IMR-90 (cell line): ENCODE data around the gene PLD2. TPM values are rescaled to one million over a fixed set of nuclear protein-coding genes. Genes with fewer than 3 reads are reported as not detected.

Experiments used
- ATAC-seq: fragments of 200-7000 bp; cut with Tn5 transposase; 2 replicates; pipeline ENCODE4 v1.9.1; 2020; ENCODE audit warnings: low read depth, mild to moderate bottlenecking, moderate library complexity
- BruUV-seq: library from RNA; stranded (reverse); fragments of 400-500 nt; replicated peaks from 2 replicates; lab custom pipeline; 2021; lab: Mats Ljungman, UMichigan
- CTCF ChIA-PET: fragments of 300-600 bp; formaldehyde crosslinking; extraction: SDS; loops from one replicate; lab custom pipeline; 2021; ENCODE audit warnings: antibody characterized with exemption; lab: Yijun Ruan, JAX
- POLR2A ChIA-PET: fragments of 300-600 bp; sonication (Branson Sonifier 250); formaldehyde crosslinking; loops from one replicate; lab custom pipeline; 2022; ENCODE audit warnings: antibody characterized with exemption; ENCODE audit not compliant: unreplicated experiment; lab: Charles Lee
- DNase-seq: peaks from one replicate; pipeline ENCODE4 v3.0.0; 2013
- H2AFZ ChIP-seq: replicated peaks from 2 replicates; pipeline ENCODE3; 2013; ENCODE audit warnings: low read length, mild to moderate bottlenecking; ENCODE audit not compliant: poor library complexity
- H2AK5ac ChIP-seq: 2 replicates; pipeline ENCODE4 v1.6.1; 2013; ENCODE audit warnings: low read depth, low read length, inconsistent platforms
- H2AK9ac ChIP-seq: replicated peaks from 2 replicates; pipeline ENCODE3; 2013; ENCODE audit warnings: mild to moderate bottlenecking, low read depth, low read length, moderate library complexity; ENCODE audit not compliant: poor library complexity
- H2BK120ac ChIP-seq: 2 replicates; pipeline ENCODE4 v1.6.1; 2013; ENCODE audit warnings: low read depth, low read length, inconsistent platforms
- H2BK15ac ChIP-seq: 3 replicates; pipeline ENCODE4 v1.6.1; 2013; ENCODE audit warnings: low read depth, low read length, inconsistent platforms
- H2BK20ac ChIP-seq: 2 replicates; pipeline ENCODE4 v1.6.1; 2013; ENCODE audit warnings: low read depth, mild to moderate bottlenecking, inconsistent platforms, low read length, moderate library complexity
- H2BK5ac ChIP-seq: 2 replicates; pipeline ENCODE4 v1.6.1; 2013; ENCODE audit warnings: mild to moderate bottlenecking, low read depth, low read length, inconsistent platforms; ENCODE audit not compliant: poor library complexity, severe bottlenecking
- H3K14ac ChIP-seq: replicated peaks from 2 replicates; pipeline ENCODE4 v1.6.1; 2013; ENCODE audit warnings: low read depth, low read length, inconsistent platforms
- H3K18ac ChIP-seq: 2 replicates; pipeline ENCODE4 v1.6.1; 2013; ENCODE audit warnings: low read depth, low read length, control low read depth
- H3K23ac ChIP-seq: 2 replicates; pipeline ENCODE4 v1.6.1; 2013; ENCODE audit warnings: low read depth, low read length, inconsistent platforms
- H3K27ac ChIP-seq: 2 replicates; pipeline ENCODE4 v1.5.1; 2013; ENCODE audit warnings: mild to moderate bottlenecking, control low read depth, low read length; ENCODE audit not compliant: insufficient read depth
- H3K27me3 ChIP-seq: 2 replicates; pipeline ENCODE4 v1.6.1; 2013; ENCODE audit warnings: low read length; ENCODE audit not compliant: control insufficient read depth, insufficient read depth
- H3K36me3 ChIP-seq: 2 replicates; pipeline ENCODE4 v1.6.1; 2013; ENCODE audit warnings: low read length, mixed read lengths; ENCODE audit not compliant: control insufficient read depth, insufficient read depth
- H3K4ac ChIP-seq: 2 replicates; pipeline ENCODE4 v1.6.1; 2013; ENCODE audit warnings: low read depth, low read length, inconsistent platforms
- H3K4me1 ChIP-seq: 2 replicates; pipeline ENCODE4 v1.6.1; 2013; ENCODE audit warnings: low read length, mixed read lengths; ENCODE audit not compliant: control insufficient read depth, insufficient read depth
- H3K4me2 ChIP-seq: 2 replicates; pipeline ENCODE4 v1.6.1; 2013; ENCODE audit warnings: low read depth, mild to moderate bottlenecking, control low read depth, low read length, moderate library complexity
- H3K4me3 ChIP-seq: 2 replicates; pipeline ENCODE4 v1.5.1; 2013; ENCODE audit warnings: low read depth, mild to moderate bottlenecking, control low read depth, low read length, moderate library complexity; ENCODE audit not compliant: insufficient read depth
- H3K56ac ChIP-seq: 2 replicates; pipeline ENCODE4 v1.6.1; 2013; ENCODE audit warnings: low read length, inconsistent platforms; ENCODE audit not compliant: insufficient read depth; ENCODE audit errors: extremely low read depth
- H3K79me1 ChIP-seq, 2 experiments: 2 replicates each; pipeline ENCODE4 v1.6.1; 2013; ENCODE audit warnings: low read length in 2 of 2, inconsistent platforms in 1 of 2, low read depth in 1 of 2
- H3K9ac ChIP-seq: 2 replicates; pipeline ENCODE4 v1.6.1; 2013; ENCODE audit warnings: low read depth, low read length, control low read depth
- H3K9me1 ChIP-seq: 2 replicates; pipeline ENCODE4 v1.6.1; 2013; ENCODE audit warnings: low read length, inconsistent platforms; ENCODE audit not compliant: insufficient read depth
- H3K9me3 ChIP-seq: 2 replicates; pipeline ENCODE4 v1.6.1; 2013; ENCODE audit warnings: low read length; ENCODE audit not compliant: control insufficient read depth, insufficient read depth
- H4K20me1 ChIP-seq: 2 replicates; pipeline ENCODE4 v1.6.1; 2013; ENCODE audit warnings: low read length, inconsistent platforms; ENCODE audit not compliant: insufficient read depth
- H4K5ac ChIP-seq: 2 replicates; pipeline ENCODE4 v1.6.1; 2013; ENCODE audit warnings: mild to moderate bottlenecking, low read depth, low read length, control low read depth
- H4K8ac ChIP-seq, 2 experiments: 2 replicates each; pipeline ENCODE4 v1.6.1; 2013; ENCODE audit warnings: low read depth in 2 of 2, low read length in 2 of 2, control low read depth in 1 of 2, inconsistent platforms in 1 of 2
- H4K91ac ChIP-seq: 2 replicates; pipeline ENCODE4 v1.6.1; 2013; ENCODE audit warnings: low read depth, low read length, inconsistent platforms; ENCODE audit not compliant: insufficient read depth
- CEBPB ChIP-seq: IDR thresholded peaks from 2 replicates; pipeline ENCODE4 v1.6.1; 2012; ENCODE audit warnings: low read depth, low read length, improper control_type of control experiment
- MAZ ChIP-seq: IDR thresholded peaks from 2 replicates; pipeline ENCODE4 v1.6.1; 2012; ENCODE audit warnings: low read depth, mild to moderate bottlenecking, low read length, improper control_type of control experiment, moderate library complexity, borderline replicate concordance
- POLR2A ChIP-seq: IDR thresholded peaks from 2 replicates; pipeline ENCODE4 v1.6.1; 2012; ENCODE audit warnings: mild to moderate bottlenecking, low read depth, low read length
- SMC3 ChIP-seq: fragments of 150-350 bp; IDR thresholded peaks from 2 replicates; pipeline ENCODE4 v1.6.1; 2016; ENCODE audit warnings: low read depth, mild to moderate bottlenecking, antibody characterized with exemption, low read length, moderate library complexity
- WGBS, 2 experiments: methylation state at CpG; one replicate each; pipeline versions ENCODE4 v1.1.5 to v1.1.7; 2013; ENCODE audit warnings: missing lambda C conversion rate in 2 of 2; ENCODE audit not compliant: insufficient read length in 1 of 2; ENCODE audit errors: extremely low coverage in 2 of 2; 5-methylcytosine and 5-hydroxymethylcytosine counted together
- dilution Hi-C: fragments of 300-500 bp; cut with HindIII; formaldehyde crosslinking; loops from one replicate; pipeline ENCODE4 v1.14.3; 2018; ENCODE audit warnings: low sequenced_read_pairs; ENCODE audit not compliant: unreplicated experiment
- in situ Hi-C: fragments of 300-500 bp; cut with MboI; formaldehyde crosslinking; loops from 3 replicates; pipeline ENCODE4 v1.14.3; 2019; ENCODE audit warnings: low sequenced_read_pairs, inconsistent platforms, mixed read lengths
- intact Hi-C: fragments of 100-400 bp; cut with micrococcal nuclease; formaldehyde crosslinking; loops from 2 replicates; pipeline ENCODE4 v1.10.0; 2022
- polyA plus RNA-seq, 3 experiments: library from polyadenylated mRNA; depleted of rRNA; stranded (reverse); fragments of >200 nt; gene quantifications; 2 replicates each; pipeline ENCODE4 v1.2.3, GENCODE V29; 2012; ENCODE audit warnings: low replicate concordance in 1 of 3
- total RNA-seq: library from RNA; depleted of rRNA; stranded (reverse); fragments of >200 nt; gene quantifications from 2 replicates; pipeline ENCODE4 v1.2.3, GENCODE V29; 2012

The PLD2 gene
- total and polyA plus RNA-seq, 2 of the 4 experiments (the other 2 are of a cell fraction), result 12.5 to 28.0 TPM

- Histone ChIP-seq H2AFZ (no peak overlapping the region), H4K8ac (no peak overlapping the region), H4K91ac (no peak overlapping the region), H3K27ac (no peak overlapping the region), H4K5ac (no peak overlapping the region), H2AK5ac (no peak overlapping the region), H3K4me3 (no peak overlapping the region), H3K9me1 (peaks cover 4% of the 10 kb centered on the region), H3K9ac (no peak overlapping the region), H2BK15ac (no peak overlapping the region), H3K4me1 (peaks cover 5% of the 10 kb centered on the region; the same call in 1 of the 2 replicates), H4K20me1 (no peaks in the 10 kb centered on the region), H2BK20ac (no peak overlapping the region), H3K4ac (no peak overlapping the region), H2BK120ac (no peak overlapping the region), H3K23ac (no peak overlapping the region), H3K56ac (no peak overlapping the region), H2BK5ac (no peak overlapping the region), H3K27me3 (peaks cover 29% of the 10 kb centered on the region), H3K9me3 (no peaks in the 10 kb centered on the region), H2AK9ac (no peak overlapping the region), H3K18ac (no peak overlapping the region), H3K14ac (no peak overlapping the region), H3K4me2 (no peak overlapping the region), H3K79me1 (peaks cover 0 to 5% of the 10 kb centered on the region in 2 experiments; a peak in 2 of 4 replicates), H3K36me3 (no peaks in the 10 kb centered on the region)
- 86% methylated on average over 5 of the region's 14 CpGs; no CpG with 5 or more reads in 1 of the 2 experiments for WGBS, 2 experiments
- CTCF ChIA-PET, result interaction anchor here (0.6 to 1.1 kb wide), 2 partner anchors 11 to 115 kb away, joined by 4 to 5 read pairs; partner anchors contain the start of gene CHRNE
- POLR2A ChIA-PET, result no interaction called here
- dilution Hi-C loops, result no loop called here
- no TSS peak for BruUV-seq
- TF ChIP-seq SMC3, result no peak
- TF ChIP-seq POLR2A, result no peak
- no peak for TF ChIP-seq CEBPB
- no peak for TF ChIP-seq MAZ
- in situ Hi-C loops, result loop anchor here (5.0 kb wide), 1 partner anchor 94 kb away; no protein-coding TSS in a partner anchor
- ATAC-seq (no peak), DNase-seq (no peak)
- intact Hi-C loops, result no loop called here
Observed at GRCh38 chr17:4788159-4788806, 18.7 kb upstream of the PLD2 start.
